GM18951 (cell line): ENCODE results near the gene TAPT1.

Experiments used
- POLR2A ChIP-seq: IDR thresholded peaks from 4 replicates; pipeline ENCODE4 v1.6.1; 2011; ENCODE audit warnings: mild to moderate bottlenecking; ENCODE audit not compliant: insufficient read length, insufficient read depth; ENCODE audit errors: extremely low read depth
- in situ Hi-C: fragments of 300-500 bp; cut with MboI; formaldehyde crosslinking; loops from one replicate; pipeline ENCODE4 v1.12.0; 2022; ENCODE audit warnings: low sequenced_read_pairs, mixed read lengths, inconsistent platforms; ENCODE audit not compliant: unreplicated experiment

TAPT1 gene, protein sequence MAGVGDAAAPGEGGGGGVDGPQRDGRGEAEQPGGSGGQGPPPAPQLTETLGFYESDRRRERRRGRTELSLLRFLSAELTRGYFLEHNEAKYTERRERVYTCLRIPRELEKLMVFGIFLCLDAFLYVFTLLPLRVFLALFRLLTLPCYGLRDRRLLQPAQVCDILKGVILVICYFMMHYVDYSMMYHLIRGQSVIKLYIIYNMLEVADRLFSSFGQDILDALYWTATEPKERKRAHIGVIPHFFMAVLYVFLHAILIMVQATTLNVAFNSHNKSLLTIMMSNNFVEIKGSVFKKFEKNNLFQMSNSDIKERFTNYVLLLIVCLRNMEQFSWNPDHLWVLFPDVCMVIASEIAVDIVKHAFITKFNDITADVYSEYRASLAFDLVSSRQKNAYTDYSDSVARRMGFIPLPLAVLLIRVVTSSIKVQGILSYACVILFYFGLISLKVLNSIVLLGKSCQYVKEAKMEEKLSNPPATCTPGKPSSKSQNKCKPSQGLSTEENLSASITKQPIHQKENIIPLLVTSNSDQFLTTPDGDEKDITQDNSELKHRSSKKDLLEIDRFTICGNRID

GRCh38 chr4:16225863-16226815, at the start of gene TAPT1:
TSS of gene TAPT1 (minus strand) at chr4:16226471. CDS start at chr4:16226457, 14 bp downstream.
- peak; percentile 78 for TF ChIP-seq POLR2A
- in situ Hi-C loops = no loop called here

GRCh38 chr4:16271411-16271810, 45.1 kb upstream of the TAPT1 start:
- in situ Hi-C loops = loop anchor here (5.0 kb wide), 1 partner anchor 244 kb away; no protein-coding TSS in a partner anchor

DNA sequence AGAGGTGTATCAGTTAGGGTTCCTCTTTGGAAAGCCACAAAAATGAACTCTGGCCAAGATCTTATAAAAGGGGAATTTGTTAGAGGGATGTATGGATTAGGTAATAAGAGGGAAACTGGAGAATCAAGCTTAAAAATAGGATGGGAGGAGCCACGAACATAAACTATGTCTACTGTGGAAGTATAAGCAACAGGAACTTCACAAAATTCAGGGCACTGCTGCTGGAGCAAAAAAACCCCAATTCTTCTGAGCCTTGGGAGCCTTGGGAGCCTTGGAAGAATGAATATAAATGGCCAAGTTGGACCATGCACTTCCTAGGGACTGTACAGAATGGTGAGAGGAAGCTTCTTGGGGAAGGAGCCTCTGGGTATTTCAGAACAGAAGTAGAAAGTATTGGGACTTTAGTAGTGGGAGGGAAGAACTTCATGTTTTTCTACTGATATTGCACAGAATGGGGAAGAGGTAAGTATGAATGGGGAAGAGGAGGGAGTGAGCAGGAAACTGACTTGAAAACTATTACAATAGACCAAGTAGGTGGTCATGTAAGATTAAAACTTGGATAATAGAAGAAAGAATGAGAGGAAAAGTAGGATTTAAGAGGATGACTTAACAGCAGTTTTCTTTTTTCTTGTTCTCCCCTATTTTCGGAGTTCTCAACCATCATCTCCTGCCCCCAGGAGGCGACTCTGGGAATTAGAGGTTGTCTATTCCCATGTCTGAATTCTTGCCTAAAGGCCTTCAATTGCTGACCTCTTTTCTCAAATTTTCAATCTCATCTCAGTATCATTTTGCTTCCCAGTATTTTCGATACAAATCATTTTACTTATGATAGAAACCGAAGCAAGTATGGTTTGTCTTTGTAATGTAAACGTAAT, 44.4 kb upstream of the TAPT1 start:
- in situ Hi-C loops = loop anchor here (5.0 kb wide), 1 partner anchor 243 kb away; no protein-coding TSS in a partner anchor
- TF ChIP-seq POLR2A = no peak

More at GRCh38 chr4:16271411-16271810, 45.1 kb upstream of the TAPT1 start:
- no peak for TF ChIP-seq POLR2A

DNA sequence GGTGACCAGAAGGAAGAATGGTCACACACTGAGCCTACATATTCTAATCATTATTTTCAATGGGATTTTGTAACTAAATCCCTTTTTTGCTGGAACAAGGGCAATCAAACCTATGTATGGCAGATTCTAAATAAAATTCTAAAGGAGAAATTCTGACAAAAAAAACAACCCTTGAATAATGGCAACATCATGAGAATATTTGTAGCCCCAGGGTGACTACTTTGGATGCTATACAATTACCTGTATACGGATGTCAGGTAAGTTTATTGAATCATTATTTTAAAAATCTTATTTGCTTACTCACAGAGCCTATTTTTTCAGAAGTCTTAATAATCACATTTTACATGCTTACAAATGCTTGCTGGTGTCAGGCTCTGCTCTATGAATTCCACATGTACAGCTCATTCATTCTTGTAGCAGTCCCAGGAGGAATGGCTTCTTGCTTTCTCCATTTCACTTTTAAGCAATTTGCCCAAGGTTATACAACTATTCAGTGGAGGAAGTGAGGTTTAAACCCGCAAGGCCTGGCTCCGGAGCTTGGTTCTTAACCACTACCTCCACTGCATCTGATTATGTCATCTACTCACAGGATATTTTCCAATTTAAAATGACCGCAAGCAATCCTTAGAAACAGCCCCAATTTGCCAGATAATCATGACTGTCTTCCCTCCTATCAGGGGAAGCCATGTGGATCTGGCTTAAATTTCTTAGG, 43.6 kb upstream of the TAPT1 start:
- in situ Hi-C loops = loop anchor here (5.0 kb wide), 1 partner anchor 243 kb away; no protein-coding TSS in a partner anchor

DNA sequence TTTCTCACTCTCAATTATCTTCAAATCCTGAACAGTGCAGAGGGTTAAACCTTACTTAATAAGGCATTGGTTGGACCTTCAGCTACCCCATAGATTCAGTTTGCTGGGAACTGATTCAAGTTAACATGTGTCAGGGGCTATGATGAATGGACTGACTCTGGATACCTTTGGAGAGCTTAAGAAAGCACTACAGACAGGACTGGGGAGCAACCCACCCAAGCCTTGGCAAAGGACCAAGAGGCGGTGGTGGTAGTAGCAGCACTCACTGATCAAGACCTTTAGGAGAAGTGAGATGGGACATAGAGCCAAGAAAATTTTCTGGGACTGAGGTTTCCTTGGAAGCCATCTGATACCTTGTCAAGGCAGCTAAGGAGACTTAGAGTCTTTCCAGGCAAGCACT, 43.0 kb upstream of the TAPT1 start:
- in situ Hi-C loops = no loop called here

GRCh38 chr4:16268290-16268689, 42.0 kb upstream of the TAPT1 start:
- in situ Hi-C loops = no loop called here
- no peak for TF ChIP-seq POLR2A

More for the DNA sequence above, 43.0 kb upstream of the TAPT1 start:
- TF ChIP-seq POLR2A = no peak

DNA sequence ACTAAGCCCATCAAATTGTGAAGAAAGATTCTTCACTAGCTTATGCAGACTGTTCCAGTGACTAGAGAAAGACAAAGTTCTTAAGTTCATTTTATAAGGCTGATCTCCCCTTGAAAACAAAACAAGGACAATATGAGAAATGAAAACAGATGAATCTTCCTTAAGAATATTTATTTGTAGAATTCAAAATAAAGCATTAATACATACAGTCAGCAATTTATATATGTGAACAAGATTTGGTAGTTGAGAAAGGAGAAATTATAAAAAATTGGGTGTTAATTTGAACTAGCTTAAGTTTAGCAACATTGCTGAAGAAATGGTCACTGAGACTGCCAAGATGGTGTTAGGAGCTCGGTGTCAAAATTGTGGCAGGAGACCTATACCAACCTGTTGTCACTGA, 41.4 kb upstream of the TAPT1 start:
- in situ Hi-C loops = no loop called here
- TF ChIP-seq POLR2A = no peak

- in situ Hi-C loops = no loop called here
- no peak for TF ChIP-seq POLR2A
Observed at GRCh38 chr4:16265820-16266219, 39.5 kb upstream of the TAPT1 start.

- TF ChIP-seq POLR2A = no peak
- in situ Hi-C loops = no loop called here
Observed at GRCh38 chr4:16264798-16265197, 38.5 kb upstream of the TAPT1 start.

DNA sequence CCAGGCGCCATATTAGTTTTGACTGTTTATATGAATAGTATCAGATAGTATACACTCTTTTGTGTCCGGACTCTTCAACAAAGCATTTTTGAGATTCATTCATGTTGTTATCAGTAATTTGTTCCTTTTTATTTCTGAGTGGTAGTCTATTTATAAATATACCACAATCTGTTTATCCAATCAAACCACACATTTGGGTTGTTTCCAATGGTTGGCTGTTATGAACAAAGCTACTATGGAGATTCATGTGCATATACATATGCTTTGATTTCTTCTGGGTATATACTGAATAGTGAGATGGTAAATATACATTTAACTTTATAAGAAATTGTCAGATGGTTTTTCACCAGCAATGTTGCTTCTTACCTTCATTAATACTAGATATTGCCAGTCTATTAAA, 36.8 kb upstream of the TAPT1 start:
- no peak for TF ChIP-seq POLR2A
- in situ Hi-C loops = no loop called here

DNA sequence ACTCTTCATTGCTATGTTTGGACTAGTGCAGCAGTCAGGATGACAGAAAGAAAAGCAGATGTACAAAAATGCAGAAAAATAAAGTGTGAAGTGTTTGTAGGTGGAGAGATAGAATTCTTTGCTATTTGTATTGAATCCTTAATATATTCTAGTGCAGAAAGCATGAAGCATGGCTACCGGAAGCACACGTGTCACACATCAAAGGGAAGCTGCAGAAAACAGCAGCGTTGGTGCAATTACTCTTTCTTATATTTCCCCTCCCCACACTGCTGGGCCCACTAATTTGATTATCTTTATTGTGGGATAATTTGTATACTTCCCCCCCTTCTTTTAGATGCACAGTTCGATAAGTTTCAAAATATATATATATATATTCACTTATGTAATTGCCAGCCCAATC, 35.9 kb upstream of the TAPT1 start:
- in situ Hi-C loops = no loop called here
- no peak for TF ChIP-seq POLR2A
